K562 (cell line): Measurements from ENCODE around the gene MTPN. TPM values are rescaled to one million over a fixed set of nuclear protein-coding genes. Genes with fewer than 3 reads are reported as not detected.

Experiments
- ATAC-seq: fragments of 200-7000 bp; cut with Tn5 transposase; 3 replicates; pipeline ENCODE4 v1.9.1; 2020; ENCODE audit warnings: moderate library complexity
- BruUV-seq: library from RNA; stranded (reverse); fragments of 400-500 nt; replicated peaks from 2 replicates; lab custom pipeline; 2021; lab: Mats Ljungman, UMichigan
- CTCF ChIA-PET: fragments of 300-600 bp; formaldehyde crosslinking; extraction: SDS; loops from one replicate; lab custom pipeline; 2021; ENCODE audit warnings: low intra/inter-chr PET ratio; lab: Yijun Ruan, JAX
- POLR2A ChIA-PET: fragments of 300-600, 350-650 bp; sonication (Branson Sonifier 250); formaldehyde crosslinking; extraction: SDS; loops from one replicate; lab custom pipeline; 2021; ENCODE audit warnings: antibody characterized with exemption, inconsistent platforms; lab: Yijun Ruan, JAX
- DNase-seq, 4 experiments: peaks; one replicate each; pipeline versions ENCODE4 v3.0.0 to v3.0.0-alpha.2; 2011 to 2018; ENCODE audit warnings: low spot score in 3 of 4, mixed read lengths in 3 of 4; ENCODE audit errors: extremely low read depth in 1 of 4
- FAIRE-seq: peaks from 2 replicates; lab custom pipeline; 2011; peaks lifted over from hg19 to GRCh38; lab: Jason Lieb, UNC
- H2AFZ ChIP-seq: 2 replicates; pipeline ENCODE4 v1.6.0; 2011; ENCODE audit warnings: low read depth, low read length, control low read depth, inconsistent platforms
- H3K27ac ChIP-seq: fragments of 200-600 bp; 3 replicates; pipeline ENCODE4 v1.8.0; 2011; ENCODE audit warnings: low read depth, mild to moderate bottlenecking, control low read depth, inconsistent platforms, low read length, moderate library complexity, mixed read lengths; ENCODE audit errors: extremely low read depth
- H3K27me3 ChIP-seq, 2 experiments: fragments of 300-600 bp in 1 of 2; 2 replicates in 1 of 2; 3 replicates in 1 of 2; pipeline versions ENCODE4 v1.6.0 to v1.8.0; 2011; ENCODE audit warnings: inconsistent platforms in 2 of 2, low read length in 2 of 2, mild to moderate bottlenecking in 1 of 2, mixed read lengths in 1 of 2, moderate library complexity in 1 of 2; ENCODE audit not compliant: control insufficient read depth in 2 of 2, insufficient read depth in 2 of 2
- H3K36me3 ChIP-seq: fragments of 300-600 bp; 3 replicates; pipeline ENCODE4 v1.8.0; 2011; ENCODE audit warnings: mild to moderate bottlenecking, low read length, inconsistent platforms; ENCODE audit not compliant: control insufficient read depth, insufficient read depth
- H3K4me1 ChIP-seq, 2 experiments: fragments of 200-600 bp in 1 of 2; replicated peaks in 1 of 2; 2 replicates in 1 of 2; 3 replicates in 1 of 2; pipeline versions ENCODE4 v1.5.1 to v1.8.0; 2011; ENCODE audit warnings: inconsistent platforms in 2 of 2, low read length in 2 of 2, mild to moderate bottlenecking in 1 of 2, mixed read lengths in 1 of 2, moderate library complexity in 1 of 2; ENCODE audit not compliant: control insufficient read depth in 2 of 2, insufficient read depth in 2 of 2
- H3K4me2 ChIP-seq: 2 replicates; pipeline ENCODE4 v1.6.1; 2011; ENCODE audit warnings: low read length, control low read depth, inconsistent platforms, mixed read lengths; ENCODE audit not compliant: insufficient read depth
- H3K4me3 ChIP-seq: fragments of 200-600 bp; sonication (generic), shearing (Covaris generic); 2 replicates; pipeline ENCODE4 v1.5.1; 2016; ENCODE audit warnings: control low read depth, inconsistent platforms
- H3K79me2 ChIP-seq: fragments of 200-600 bp; 3 replicates; pipeline ENCODE4 v1.8.0; 2011; ENCODE audit warnings: low read length, inconsistent platforms; ENCODE audit not compliant: control insufficient read depth, insufficient read depth
- H3K9ac ChIP-seq, 2 experiments: 2 replicates each; pipeline versions ENCODE4 v1.6.0 to v1.6.1; 2011; ENCODE audit warnings: low read depth in 2 of 2, low read length in 2 of 2, control low read depth in 1 of 2, inconsistent platforms in 1 of 2, mild to moderate bottlenecking in 1 of 2, mixed read lengths in 1 of 2; ENCODE audit not compliant: insufficient read depth in 1 of 2
- H3K9me1 ChIP-seq: one replicate; pipeline ENCODE4 v1.6.0; 2011; ENCODE audit warnings: inconsistent platforms, mild to moderate bottlenecking, low read length, moderate library complexity; ENCODE audit not compliant: control insufficient read depth, insufficient read depth
- H3K9me3 ChIP-seq: replicated peaks from 2 replicates; pipeline ENCODE4 v1.5.1; 2011; ENCODE audit warnings: low read depth, low read length, inconsistent platforms; ENCODE audit not compliant: control insufficient read depth, insufficient read depth
- H4K20me1 ChIP-seq: replicated peaks from 2 replicates; pipeline ENCODE4 v1.6.1; 2011; ENCODE audit warnings: low read length, inconsistent platforms, mixed read lengths; ENCODE audit not compliant: control insufficient read depth, insufficient read depth
- ARID1B ChIP-seq: fragments of 450-650 bp; IDR thresholded peaks from 2 replicates; pipeline ENCODE4 v1.6.1; 2016; ENCODE audit warnings: antibody characterized with exemption, mild to moderate bottlenecking, inconsistent platforms
- BRD9 ChIP-seq: fragments of 450-650 bp; IDR thresholded peaks from 2 replicates; pipeline ENCODE4 v1.6.1; 2018; ENCODE audit warnings: low read depth; ENCODE audit not compliant: partially characterized antibody
- CEBPB ChIP-seq: fragments of 450-650 bp; IDR thresholded peaks from 2 replicates; pipeline ENCODE4 v1.6.1; 2016; ENCODE audit warnings: missing genetic modification characterization, missing compliant biosample characterization
- EP400 ChIP-seq: fragments of 450-650 bp; IDR thresholded peaks from 2 replicates; pipeline ENCODE4 v1.6.1; 2017; ENCODE audit warnings: antibody characterized with exemption, mild to moderate bottlenecking, moderate library complexity
- FOXJ2 ChIP-seq: fragments of 200-800 bp; sonication (Bioruptor generic); IDR thresholded peaks from 2 replicates; pipeline ENCODE4 v1.6.1; 2016; ENCODE audit warnings: missing genetic modification characterization, missing compliant biosample characterization
- GABPA ChIP-seq: fragments of 200-800 bp; sonication (Bioruptor generic); conservative IDR thresholded peaks from 2 replicates; pipeline ENCODE4 v1.6.1; 2016; ENCODE audit warnings: low read depth, missing genetic modification characterization, missing compliant biosample characterization
- GATAD2B ChIP-seq: fragments of 450-650 bp; IDR thresholded peaks from 2 replicates; pipeline ENCODE4 v1.6.1; 2017; ENCODE audit warnings: mild to moderate bottlenecking, borderline replicate concordance
- HOXB6 ChIP-seq: fragments of 250-450 bp; sonication (Bioruptor Pico); IDR thresholded peaks from 2 replicates; pipeline ENCODE4 v1.5.1; 2022; ENCODE audit warnings: mild to moderate bottlenecking, borderline replicate concordance
- MBD1 ChIP-seq: fragments of 250-450 bp; sonication (Bioruptor Pico); IDR thresholded peaks from 2 replicates; pipeline ENCODE4 v1.8.0; 2022; ENCODE audit warnings: inconsistent platforms
- MECOM ChIP-seq: fragments of 250-450 bp; sonication (Bioruptor Pico); IDR thresholded peaks from 2 replicates; pipeline ENCODE4 v1.8.0; 2022; ENCODE audit warnings: inconsistent platforms
- NCOA2 ChIP-seq, 2 experiments: fragments of 450-650 bp; IDR thresholded peaks; 2 replicates each; pipeline ENCODE4 v1.6.1; 2018; ENCODE audit warnings: mild to moderate bottlenecking in 2 of 2, moderate library complexity in 1 of 2; ENCODE audit not compliant: partially characterized antibody in 2 of 2
- NFIX ChIP-seq: fragments of 250-450 bp; sonication (Bioruptor Pico); IDR thresholded peaks from 2 replicates; pipeline ENCODE4 v1.4.0; 2020; ENCODE audit warnings: low read depth, mild to moderate bottlenecking, moderate library complexity
- SMARCA4 ChIP-seq: fragments of 450-650 bp; IDR thresholded peaks from 2 replicates; pipeline ENCODE4 v1.6.1; 2016
- SP1 ChIP-seq: sonication (generic); formaldehyde crosslinking; IDR thresholded peaks from 2 replicates; pipeline ENCODE4 v1.8.1; 2022; ENCODE audit warnings: mild to moderate bottlenecking, missing genetic modification reagents
- SREBF2 ChIP-seq: sonication (generic); formaldehyde crosslinking; IDR thresholded peaks from 2 replicates; pipeline ENCODE4 v1.4.0; 2020; ENCODE audit warnings: mild to moderate bottlenecking, missing genetic modification reagents
- ZBTB17 ChIP-seq: fragments of 450-650 bp; formaldehyde crosslinking; IDR thresholded peaks from 2 replicates; pipeline ENCODE4 v1.4.0; 2020; ENCODE audit warnings: mild to moderate bottlenecking
- ZBTB33 ChIP-seq: sonication (generic); formaldehyde crosslinking; IDR thresholded peaks from 2 replicates; pipeline ENCODE4 v1.8.1; 2023; ENCODE audit warnings: mild to moderate bottlenecking, missing genetic modification reagents
- ZNF561 ChIP-seq: fragments of 450-650 bp; formaldehyde crosslinking; conservative IDR thresholded peaks from 2 replicates; pipeline ENCODE4 v1.4.0; 2020; ENCODE audit warnings: mild to moderate bottlenecking, moderate library complexity
- ZNF780A ChIP-seq: fragments of 250-450 bp; sonication (Bioruptor Pico); IDR thresholded peaks from 2 replicates; pipeline ENCODE4 v1.5.0; 2021; ENCODE audit warnings: mild to moderate bottlenecking
- WGBS: fragments of 100-300 bp; shearing (Covaris generic); methylation state at CpG from one replicate; pipeline ENCODE4 v1.1.6; 2016; ENCODE audit warnings: low coverage, mixed read lengths; ENCODE audit not compliant: insufficient coverage; ENCODE audit errors: missing lambda C conversion rate; 5-methylcytosine and 5-hydroxymethylcytosine counted together
- in situ Hi-C: fragments of 300-500 bp; cut with MboI; formaldehyde crosslinking; loops from 4 replicates; pipeline ENCODE4 v1.15.0; 2018; ENCODE audit warnings: inconsistent platforms, mixed read lengths
- intact Hi-C: fragments of 100-400 bp; cut with micrococcal nuclease; formaldehyde crosslinking; loops from 2 replicates; pipeline ENCODE4 v1.14.2; 2022
- polyA plus RNA-seq, 8 experiments: library from polyadenylated mRNA; depleted of rRNA in 4 of 8; stranded (reverse) in 5 of 8; unstranded in 3 of 8; fragments of >200 nt; fragmentation: Nextera tagmentation in 2 of 8; fragmentation: Illumina TruSeq in 1 of 8; extraction: Ambion mirVana in 2 of 8; extraction: Trizol in 1 of 8; gene quantifications; 2 replicates each; pipeline versions ENCODE4 v1.2.1 to v1.2.3, GENCODE V29; 2011 to 2014; ENCODE audit warnings: inconsistent platforms in 1 of 8, missing spikeins in 1 of 8
- total RNA-seq, 7 experiments: library from RNA; depleted of rRNA in 6 of 7; stranded (reverse); fragments of >200 nt in 6 of 7; fragmentation: Illumina TruSeq in 2 of 7; extraction: Trizol in 2 of 7; gene quantifications; 2 replicates each; pipeline versions ENCODE4 v1.2.1 to v1.2.3, GENCODE V29; 2011 to 2021; ENCODE audit warnings: low replicate concordance in 1 of 7

MTPN gene
- total and polyA plus RNA-seq, 9 of the 15 experiments (the other 6 are each of a cell fraction or from before 2014, with no cell fraction given) = 68.5 to 261 (median 156) TPM

GRCh38 chr7:135960709-135961451, 16.3 kb downstream of the MTPN start:
- Histone ChIP-seq H3K4me1 (peaks cover 0 to 38% of the 10 kb centered on the region in 2 experiments; a peak in 4 of 5 replicates), H3K27me3 (no peaks in the 10 kb centered on the region), H3K9me1 (no peaks in the 10 kb centered on the region), H3K4me2 (no peak overlapping the region), H4K20me1 (no peaks in the 10 kb centered on the region), H3K9me3 (no peaks in the 10 kb centered on the region), H2AFZ (no peak overlapping the region), H3K36me3 (peaks cover 43% of the 10 kb centered on the region), H3K79me2 (peaks cover 100% of the 10 kb centered on the region), H3K4me3 (no peak overlapping the region), H3K9ac (peak overlapping the region in 1 of 2 experiments; percentile 5; a peak in 2 of 4 replicates), H3K27ac (peak overlapping the region; percentile 4; the same call in 1 of the 3 replicates)
- POLR2A ChIA-PET = interaction anchor here (1.0 to 1.1 kb wide), 3 partner anchors 8 to 28 kb away, joined by 3 to 4 read pairs (median 4); no protein-coding TSS in a partner anchor
- intact Hi-C loops = no loop called here
- no peak for FAIRE-seq
- WGBS = 62% methylated on average over 6 of the region's 6 CpGs
- in situ Hi-C loops = loop anchor here (10.0 to 25.0 kb wide), 2 partner anchors 446 to 1299 kb away; partner anchors contain the start of gene CNOT4
- DNase-seq = no peak
- CTCF ChIA-PET = no interaction called here
- ATAC-seq = peak; percentile 22
- BruUV-seq = no TSS peak
- no peak for TF ChIP-seq ZNF780A (CRISPR knock-in tag)
- TF ChIP-seq GATAD2B = 0 out of 2 replicates have a peak, but pooled peaks have one; percentile 46
- 0 out of 2 replicates have a peak, but pooled peaks have one; percentile 52 for TF ChIP-seq MECOM
- no peak for TF ChIP-seq HOXB6 (CRISPR knock-in tag)
- TF ChIP-seq EP400 = no peak
- no peak for TF ChIP-seq GABPA (tag)
- TF ChIP-seq MBD1 = 0 out of 2 replicates have a peak, but pooled peaks have one; percentile 25
- TF ChIP-seq ZBTB17 = no peak
- no peak for TF ChIP-seq ZBTB33 (CRISPR knock-in tag)
- no peak for TF ChIP-seq SREBF2 (CRISPR knock-in tag)
- TF ChIP-seq CEBPB = no peak
- TF ChIP-seq BRD9 = peak; percentile 38
- no peak for TF ChIP-seq NCOA2 (IDR thresholded peaks at IDR 0.05; ENCODE audit: partially characterized antibody in 2 of 2)
- TF ChIP-seq SP1 = no peak
- no peak for TF ChIP-seq ZNF561
- TF ChIP-seq FOXJ2 (tag) = 0 out of 2 replicates have a peak, but pooled peaks have one; percentile 55
- TF ChIP-seq NFIX (CRISPR knock-in tag) = no peak
- TF ChIP-seq SMARCA4 = peak; percentile 36; the same call in 1 of the 2 replicates
- TF ChIP-seq ARID1B = 0 out of 2 replicates have a peak, but pooled peaks have one; percentile 25
